ENCODE measurements around the gene PMM1.

DNA sequence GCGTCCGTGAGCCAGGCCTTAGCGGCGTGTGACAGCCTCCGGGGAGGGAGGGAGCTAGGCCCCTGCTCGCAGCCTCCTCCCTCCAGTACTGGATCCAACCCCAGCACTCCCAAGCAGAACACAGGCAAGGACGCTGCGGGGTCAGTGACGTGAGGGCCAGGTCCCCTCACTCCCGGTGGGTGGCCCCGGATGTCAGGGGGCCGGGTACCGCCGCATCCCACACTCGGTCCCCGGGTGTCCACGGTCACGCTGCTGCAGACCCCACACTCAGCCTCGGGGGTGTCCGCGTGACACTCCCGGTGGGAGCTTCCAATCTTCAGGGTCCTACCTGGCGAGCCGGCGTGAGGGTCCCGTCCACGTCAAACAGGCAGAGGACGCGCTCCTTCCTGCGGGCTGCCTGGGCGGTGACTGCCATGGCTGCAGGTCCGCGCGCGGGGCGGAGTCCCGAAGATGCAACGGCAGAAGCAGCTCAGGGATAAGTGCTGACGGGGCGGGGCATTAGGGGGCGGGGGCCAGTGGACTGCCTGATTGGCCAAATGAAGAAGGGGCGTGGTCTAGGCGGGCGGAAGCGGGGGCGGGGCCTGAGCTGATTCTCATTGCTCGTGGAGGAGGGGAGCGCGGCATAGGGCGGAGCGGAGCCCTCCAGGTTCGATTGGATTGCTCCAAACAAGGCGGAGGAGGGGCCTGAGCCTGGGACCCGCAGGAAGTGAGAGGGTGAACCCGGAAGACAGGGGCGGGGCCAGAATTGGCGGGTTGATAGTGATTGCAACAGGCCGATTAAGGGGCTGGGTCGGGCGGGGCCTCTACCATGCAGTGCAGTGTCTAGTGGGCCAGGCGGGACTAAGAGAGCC is at the start of gene PMM1:
- TF ChIP-seq CTCF (conservative IDR thresholded peaks at IDR 0.05; ENCODE audit: low read length) (no peak), EZH2phosphoT487 (IDR thresholded peaks at IDR 0.05; ENCODE audit: borderline replicate concordance, low read depth, low read length) (no peak)

Measured in OCI-LY7 (cell line).